Panc1 (cell line): Measurements from ENCODE around the gene ARL2BP.

Experiments
- CTCF ChIP-seq: fragments of 450-650 bp; IDR thresholded peaks from 2 replicates; pipeline ENCODE4 v1.5.1; 2017; ENCODE audit warnings: mild to moderate bottlenecking
- SIN3A ChIP-seq: IDR thresholded peaks from 2 replicates; pipeline ENCODE4 v1.6.1; 2012; ENCODE audit warnings: low read depth, mild to moderate bottlenecking, low read length, moderate library complexity, borderline replicate concordance; ENCODE audit not compliant: insufficient read depth
- TCF7L2 ChIP-seq: IDR thresholded peaks from 2 replicates; pipeline ENCODE4 v1.6.1; 2011; ENCODE audit warnings: mild to moderate bottlenecking, low read depth, low read length, inconsistent platforms

GRCh38 chr16:57270221-57271062 is 25.4 kb downstream of the ARL2BP start:
- TF ChIP-seq TCF7L2 (no peak), CTCF (no peak), SIN3A (no peak)
